T-helper 1 cell (primary cell): Measurements from ENCODE around the gene RRBP1.

Source experiments
- DNase-seq, 5 donors: peaks; one replicate each; pipeline ENCODE4 v3.0.0-alpha.2; 2012 to 2020

The RRBP1 gene

GRCh38 chr20:17609811-17610377, 72.1 kb downstream of the RRBP1 start:
- DNase-seq = no peak

DNA sequence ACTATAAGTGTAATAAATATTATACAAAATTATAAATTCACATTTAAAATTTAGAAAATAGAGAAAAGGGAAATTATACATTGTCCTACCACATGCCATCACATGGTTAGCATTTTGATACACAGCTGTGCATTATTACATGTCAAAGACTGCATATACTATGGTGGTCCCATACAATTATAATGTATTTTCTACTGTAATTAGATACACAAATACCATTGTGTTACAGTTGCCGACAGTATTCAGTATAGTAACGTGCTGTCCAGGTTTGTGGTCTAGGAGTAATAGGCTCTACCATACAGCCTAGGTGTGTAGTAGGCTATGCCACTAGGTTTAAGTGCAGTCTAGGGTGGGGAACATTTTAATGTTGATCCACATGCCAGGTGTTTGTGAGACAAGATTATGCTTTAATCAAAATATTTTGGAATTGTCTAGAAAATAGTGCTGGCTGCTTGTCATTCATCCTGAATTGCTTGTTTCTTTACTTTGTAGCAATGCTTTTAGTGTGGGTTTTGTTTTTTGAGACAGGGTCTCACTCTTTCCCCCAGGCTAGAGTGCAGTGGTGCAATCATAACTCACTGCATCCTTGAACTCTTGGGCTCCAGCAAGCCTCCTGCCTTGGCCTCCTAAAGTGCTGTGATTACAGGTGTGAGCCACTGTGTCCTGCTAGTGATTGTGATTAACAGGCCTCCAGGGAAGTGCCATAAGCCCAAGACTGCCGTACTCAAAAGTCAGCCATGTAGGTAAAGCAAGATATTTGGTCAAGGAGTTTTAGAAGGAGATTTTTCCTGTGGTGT, 73.1 kb downstream of the RRBP1 start:
- DNase-seq = no peak

GRCh38 chr20:17606001-17606400, 76.0 kb downstream of the RRBP1 start:
- no peak for DNase-seq

- DNase-seq = no peak
These were observed 76.8 kb downstream of the RRBP1 start for GRCh38 chr20:17605131-17605660.

GRCh38 chr20:17602493-17602892, 79.5 kb downstream of the RRBP1 start:
- no peak for DNase-seq

- no peak for DNase-seq
These were observed 80.1 kb downstream of the RRBP1 start for GRCh38 chr20:17601957-17602356.

DNA sequence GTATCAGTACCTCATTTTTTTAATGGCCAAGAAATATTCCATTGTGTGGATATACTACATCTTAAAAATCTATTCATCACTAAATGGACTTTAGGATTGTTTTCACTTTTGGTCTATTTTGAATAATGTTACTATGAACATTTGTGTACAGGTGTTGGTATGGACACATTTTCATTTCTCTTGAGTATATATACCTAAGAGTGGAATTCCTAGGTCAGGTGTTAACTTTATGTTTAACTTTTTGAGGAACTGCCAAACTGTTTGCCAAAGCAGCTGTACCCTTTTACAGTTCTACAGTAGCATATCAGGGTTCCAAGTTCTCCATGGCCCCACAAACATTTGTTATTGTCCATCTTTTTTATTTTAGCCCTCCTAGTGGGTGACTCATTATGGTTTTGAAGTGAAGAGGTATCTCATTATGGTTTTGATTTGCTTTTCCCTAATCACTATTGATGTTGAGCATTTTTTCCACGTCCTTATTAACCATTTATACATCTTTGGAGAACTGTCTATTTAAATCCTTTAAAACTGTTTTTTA, 84.0 kb downstream of the RRBP1 start:
- DNase-seq = no peak

DNA sequence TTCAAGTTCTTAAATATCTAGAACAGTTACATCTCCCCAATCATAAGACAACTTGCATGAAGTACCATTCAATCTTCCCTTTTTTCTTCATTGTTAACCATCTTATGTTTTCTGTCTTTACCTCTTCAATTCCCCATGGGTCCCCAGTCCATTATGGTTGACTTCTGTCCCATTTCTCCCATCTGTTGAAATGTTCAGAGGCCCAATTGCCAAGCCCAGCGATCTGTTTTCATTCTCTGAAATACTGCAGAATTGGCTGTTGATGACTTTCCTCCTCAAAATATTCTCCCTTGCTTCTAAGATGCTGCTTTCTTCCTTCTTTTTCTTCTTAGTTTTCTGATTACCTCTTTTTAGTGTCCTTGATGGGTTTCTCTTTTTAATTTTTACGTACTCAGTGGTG, 86.2 kb downstream of the RRBP1 start:
- no peak for DNase-seq

DNA sequence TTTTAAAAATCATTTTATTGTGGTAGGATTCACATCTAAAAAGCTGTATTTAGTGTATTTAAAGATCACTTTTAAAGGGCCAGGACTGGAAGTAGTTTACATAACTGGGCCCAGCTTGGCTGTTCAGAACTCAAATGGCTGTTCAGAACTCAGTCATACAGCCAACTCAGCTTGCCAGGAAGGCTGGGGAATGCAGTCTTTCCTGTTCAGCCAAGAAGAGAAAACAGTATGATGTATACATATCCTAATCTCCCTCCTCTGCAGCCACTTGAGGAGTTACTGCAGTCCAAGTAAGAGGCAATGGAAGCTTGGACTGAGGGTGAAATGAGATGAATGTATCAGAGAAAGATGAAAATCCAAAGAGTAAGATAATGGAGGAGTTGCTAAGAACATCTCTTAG, 87.6 kb downstream of the RRBP1 start:
- DNase-seq = no peak

DNA sequence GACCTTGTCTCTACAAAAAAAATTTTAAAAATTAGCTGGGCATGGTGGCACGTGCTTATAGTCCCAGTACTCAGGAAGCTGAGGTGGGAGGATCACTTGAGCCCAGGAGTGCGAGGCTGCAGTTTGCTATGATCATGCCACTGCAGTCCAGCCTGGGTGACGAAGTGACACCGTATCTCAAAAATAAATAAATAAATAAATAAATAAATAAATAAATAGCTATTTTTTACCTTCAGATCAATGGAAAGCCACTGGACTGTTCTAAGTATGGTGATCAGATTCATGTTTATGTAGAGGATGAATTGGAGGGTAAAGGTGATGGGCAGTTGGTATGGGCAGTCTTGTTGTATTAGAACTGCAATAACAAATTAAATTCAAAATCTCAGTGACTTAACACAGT, 88.1 kb downstream of the RRBP1 start:
- DNase-seq = no peak

GRCh38 chr20:17590245-17590644, 91.8 kb downstream of the RRBP1 start:
- DNase-seq = no peak

GRCh38 chr20:17589161-17589834, 92.7 kb downstream of the RRBP1 start:
- no peak for DNase-seq

DNA sequence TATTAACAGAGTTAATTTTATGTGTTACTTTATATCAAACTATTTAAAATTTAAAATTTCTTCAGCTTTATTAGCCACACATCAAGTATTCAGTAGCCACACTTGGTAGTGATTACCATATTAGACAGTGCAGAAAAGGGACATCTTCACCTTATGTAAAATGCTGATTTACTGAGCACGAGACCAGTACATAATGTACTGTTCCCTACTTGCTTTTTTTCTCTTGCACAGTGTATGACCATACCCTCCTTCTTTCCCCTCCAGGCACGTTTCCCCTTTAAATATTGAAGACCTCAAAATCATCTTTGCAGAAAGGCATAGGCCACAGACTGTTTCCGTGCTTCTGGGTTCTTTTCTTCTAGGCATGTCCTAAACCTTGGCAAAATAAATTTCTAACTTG, 94.2 kb downstream of the RRBP1 start:
- DNase-seq = no peak

- DNase-seq = no peak
These were observed 94.9 kb downstream of the RRBP1 start for GRCh38 chr20:17587148-17587547.

- no peak for DNase-seq
These were observed 95.8 kb downstream of the RRBP1 start for GRCh38 chr20:17586250-17586649.

DNA sequence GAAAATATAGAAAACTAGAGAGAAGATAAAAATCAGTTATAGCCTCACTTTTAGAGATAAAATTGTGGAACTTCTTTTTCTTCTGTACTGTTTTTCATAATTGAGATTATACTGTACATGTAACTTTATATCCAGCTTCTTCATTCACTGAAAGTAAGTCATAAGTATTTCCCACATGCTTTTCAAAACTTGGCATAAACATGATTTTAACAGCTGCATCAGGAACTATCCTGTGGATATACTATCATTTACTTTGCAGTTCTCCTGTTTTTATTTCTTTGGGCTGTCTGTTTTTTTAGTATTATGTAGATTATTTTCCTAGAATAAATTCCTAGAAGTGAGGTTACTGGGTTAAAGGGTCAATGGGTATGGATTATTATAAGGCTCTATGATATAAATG, 97.4 kb downstream of the RRBP1 start:
- no peak for DNase-seq

GRCh38 chr20:17583126-17583525, 98.9 kb downstream of the RRBP1 start:
- DNase-seq = no peak

GRCh38 chr20:17580895-17581294, 101.1 kb downstream of the RRBP1 start:
- DNase-seq = no peak

DNA sequence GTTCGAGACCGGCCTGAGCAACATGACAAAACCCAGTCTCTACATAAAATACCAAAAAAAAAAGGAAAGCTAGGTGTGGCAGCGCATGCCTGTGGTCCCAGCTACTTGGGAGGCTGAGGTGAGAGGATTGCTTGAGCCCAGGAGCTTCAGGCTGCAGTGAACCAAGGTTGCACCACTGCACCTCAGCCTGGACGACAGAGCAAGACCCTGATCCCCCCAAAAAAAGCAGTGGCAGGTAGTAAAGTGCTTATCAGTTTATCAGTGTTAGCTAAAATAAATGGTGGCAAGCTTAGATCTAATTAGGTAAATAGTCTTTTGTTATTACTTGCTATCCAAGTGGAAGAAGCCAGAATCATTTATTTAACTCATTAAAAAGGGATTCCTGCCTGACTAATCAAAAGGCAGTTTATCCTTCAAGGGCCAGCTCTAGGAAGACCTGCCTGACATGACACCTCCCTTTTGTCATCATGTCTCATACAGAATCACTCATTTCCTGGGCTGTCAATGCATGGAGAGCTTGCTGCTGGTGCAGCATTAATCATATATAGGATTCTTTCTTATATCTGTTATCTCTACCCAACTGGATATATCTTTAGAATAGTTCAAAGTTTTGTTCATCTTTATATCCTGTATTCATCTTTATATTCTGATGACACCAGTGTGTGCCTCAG, 102.5 kb downstream of the RRBP1 start:
- no peak for DNase-seq

DNA sequence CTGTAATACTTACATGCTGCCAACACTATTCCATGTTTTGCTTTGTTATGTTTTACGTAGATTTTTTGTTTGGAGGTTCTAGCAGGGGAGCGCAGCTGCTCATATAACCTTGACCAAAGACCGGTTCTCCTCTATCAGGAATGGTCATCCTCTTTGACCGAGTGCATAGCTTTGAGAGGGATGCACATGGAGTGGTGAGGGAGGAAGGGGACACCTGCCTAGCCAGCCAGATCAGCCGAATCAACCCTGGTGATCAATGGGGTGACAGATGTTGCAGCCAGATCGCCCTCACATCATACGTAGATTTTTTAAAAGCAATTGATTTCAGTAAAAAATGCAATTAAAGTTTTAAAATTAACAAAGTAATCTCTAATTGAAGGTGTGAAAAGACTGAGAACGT, 105.8 kb downstream of the RRBP1 start:
- no peak for DNase-seq

DNA sequence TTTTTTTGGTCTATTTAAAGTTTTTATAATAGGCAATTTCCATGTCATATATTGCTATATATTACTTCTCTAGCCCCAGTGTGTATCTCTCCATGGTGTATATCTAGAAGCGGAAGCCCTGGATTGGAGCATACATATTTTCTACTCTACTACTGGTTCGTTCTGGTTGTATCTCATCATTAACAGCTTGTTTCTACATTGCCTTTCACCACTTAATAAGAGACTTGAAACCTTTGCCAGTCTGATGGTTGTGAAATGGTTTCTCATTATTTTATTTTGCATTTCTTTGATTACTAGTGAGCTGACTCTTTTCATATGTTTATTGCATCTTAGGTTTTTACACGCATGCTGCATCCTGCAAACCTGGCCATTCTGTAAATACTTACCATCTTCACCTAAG, 108.6 kb downstream of the RRBP1 start:
- no peak for DNase-seq

DNA sequence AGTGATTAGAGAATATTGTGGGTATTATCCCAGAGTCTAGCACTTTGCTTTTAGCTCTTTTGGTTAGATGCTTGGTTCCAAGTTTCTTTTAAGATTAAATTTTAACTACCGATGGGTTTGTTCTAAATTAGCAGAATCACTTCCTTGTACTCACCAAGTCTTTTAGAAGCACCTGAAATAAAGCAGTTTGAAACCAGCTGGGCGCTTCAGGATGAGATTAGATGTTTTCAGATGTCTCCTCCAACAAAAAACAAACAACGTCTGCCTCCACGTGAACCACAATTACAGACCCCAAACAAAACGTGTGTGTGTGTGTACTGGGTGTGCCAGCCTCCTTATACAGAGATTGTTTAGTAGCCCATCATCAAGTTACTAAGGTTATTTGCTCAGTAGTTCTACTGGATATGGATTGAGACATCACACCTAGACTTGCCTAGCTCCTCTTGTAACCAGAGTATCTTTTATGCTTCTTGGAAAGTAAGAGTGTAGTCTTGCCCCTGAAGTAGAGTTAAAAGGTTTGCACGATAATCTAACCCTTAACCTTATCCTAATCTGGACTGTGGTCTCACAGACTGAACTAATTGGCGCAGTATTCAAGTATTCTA, 109.9 kb downstream of the RRBP1 start:
- no peak for DNase-seq

- peak in 1 of 5 donors; percentile 69 for DNase-seq
These were observed 110.9 kb downstream of the RRBP1 start for GRCh38 chr20:17571153-17571527.
